HepG2 (cell line): ENCODE data around the gene OGG1. TPM values are rescaled to one million over a fixed set of nuclear protein-coding genes. Genes with fewer than 3 reads are reported as not detected.

Experiments used
- EED ChIP-seq: sonication (generic); formaldehyde crosslinking; IDR thresholded peaks from 2 replicates; pipeline ENCODE4 v1.5.0; 2020; ENCODE audit warnings: mild to moderate bottlenecking, missing genetic modification reagents
- FOXO1 ChIP-seq: sonication (generic); formaldehyde crosslinking; IDR thresholded peaks from 2 replicates; pipeline ENCODE4 v1.4.0; 2020; ENCODE audit warnings: missing genetic modification reagents
- GLI4 ChIP-seq: sonication (generic); formaldehyde crosslinking; IDR thresholded peaks from 2 replicates; pipeline ENCODE4 v1.5.1; 2020; ENCODE audit warnings: missing genetic modification reagents, mild to moderate bottlenecking, moderate library complexity, borderline replicate concordance
- HDAC6 ChIP-seq: fragments of 200-600 bp; sonication (generic); IDR thresholded peaks from 2 replicates; pipeline ENCODE4 v1.7.0; 2017; ENCODE audit warnings: mild to moderate bottlenecking, antibody characterized with exemption, low read length, low read depth
- HOXA3 ChIP-seq: sonication (generic); formaldehyde crosslinking; IDR thresholded peaks from 2 replicates; pipeline ENCODE4 v1.5.0; 2020; ENCODE audit warnings: missing genetic modification reagents
- ISX ChIP-seq: sonication (generic); formaldehyde crosslinking; conservative IDR thresholded peaks from 2 replicates; pipeline ENCODE4 v1.5.0; 2020; ENCODE audit warnings: missing genetic modification reagents
- KAT8 ChIP-seq: IDR thresholded peaks from 2 replicates; pipeline ENCODE4 v1.6.1; 2016; ENCODE audit warnings: missing genetic modification reagents, missing compliant biosample characterization
- KMT2A ChIP-seq: sonication (generic); formaldehyde crosslinking; IDR thresholded peaks from 2 replicates; pipeline ENCODE4 v1.4.0; 2020; ENCODE audit warnings: missing genetic modification reagents
- MTA3 ChIP-seq: sonication (generic); formaldehyde crosslinking; IDR thresholded peaks from 2 replicates; pipeline ENCODE4 v1.4.0; 2020; ENCODE audit warnings: missing genetic modification reagents
- NR2F2 ChIP-seq: IDR thresholded peaks from 2 replicates; pipeline ENCODE4 v1.6.1; 2012; ENCODE audit warnings: low read depth, inconsistent platforms, borderline replicate concordance
- PRPF4 ChIP-seq: fragments of 200-400 bp; formaldehyde crosslinking; IDR thresholded peaks from 2 replicates; pipeline ENCODE4 v1.6.1; 2016; ENCODE audit warnings: low read length, low read depth; ENCODE audit not compliant: poor library complexity, severe bottlenecking
- RFX3 ChIP-seq: IDR thresholded peaks from 2 replicates; pipeline ENCODE4 v1.6.1; 2016; ENCODE audit warnings: missing biosample characterization, missing genetic modification reagents
- TEAD2 ChIP-seq: sonication (generic); formaldehyde crosslinking; IDR thresholded peaks from 2 replicates; pipeline ENCODE4 v1.9.0; 2021; ENCODE audit warnings: missing genetic modification reagents
- TGIF2 ChIP-seq: IDR thresholded peaks from 2 replicates; pipeline ENCODE4 v1.6.1; 2016; ENCODE audit warnings: control low read depth, missing compliant biosample characterization
- YY1 ChIP-seq: IDR thresholded peaks from 2 replicates; pipeline ENCODE4 v1.6.1; 2011; ENCODE audit warnings: low read length, low read depth, moderate library complexity, mild to moderate bottlenecking; ENCODE audit not compliant: insufficient read depth, insufficient replicate concordance
- ZBTB42 ChIP-seq: sonication (generic); formaldehyde crosslinking; IDR thresholded peaks from 2 replicates; pipeline ENCODE4 v1.5.0; 2020; ENCODE audit warnings: mild to moderate bottlenecking, missing genetic modification reagents
- ZC3H4 ChIP-seq: sonication (generic); formaldehyde crosslinking; IDR thresholded peaks from 2 replicates; pipeline ENCODE4 v1.4.0; 2020; ENCODE audit warnings: missing genetic modification reagents, borderline replicate concordance
- ZMYM4 ChIP-seq: sonication (generic); formaldehyde crosslinking; IDR thresholded peaks from 2 replicates; pipeline ENCODE4 v1.8.1; 2023; ENCODE audit warnings: mild to moderate bottlenecking, missing genetic modification reagents
- ZNF230 ChIP-seq: sonication (generic); formaldehyde crosslinking; IDR thresholded peaks from 2 replicates; pipeline ENCODE4 v1.4.0; 2020; ENCODE audit warnings: mild to moderate bottlenecking, missing genetic modification reagents
- ZNF350 ChIP-seq: sonication (generic); formaldehyde crosslinking; IDR thresholded peaks from 2 replicates; pipeline ENCODE4 v1.4.0; 2020; ENCODE audit warnings: mild to moderate bottlenecking, low read depth, missing genetic modification reagents, borderline replicate concordance
- ZNF530 ChIP-seq: sonication (generic); formaldehyde crosslinking; IDR thresholded peaks from 2 replicates; pipeline ENCODE4 v1.5.0; 2020; ENCODE audit warnings: low read depth, mild to moderate bottlenecking, missing genetic modification reagents
- ZNF577 ChIP-seq: sonication (generic); formaldehyde crosslinking; IDR thresholded peaks from 2 replicates; pipeline ENCODE4 v1.4.0; 2020; ENCODE audit warnings: mild to moderate bottlenecking, low read depth, missing genetic modification reagents, borderline replicate concordance
- ZNF644 ChIP-seq: IDR thresholded peaks from 2 replicates; pipeline ENCODE4 v1.6.1; 2016; ENCODE audit warnings: low read depth
- ZSCAN30 ChIP-seq: sonication (generic); formaldehyde crosslinking; IDR thresholded peaks from 2 replicates; pipeline ENCODE4 v1.5.0; 2020; ENCODE audit warnings: mild to moderate bottlenecking, missing genetic modification reagents
- polyA plus RNA-seq, 8 experiments: library from polyadenylated mRNA; depleted of rRNA in 3 of 8; stranded (reverse) in 7 of 8; unstranded in 1 of 8; fragments of >200 nt; fragmentation: Illumina TruSeq in 4 of 8; extraction: Trizol in 4 of 8; gene quantifications; 2 replicates each; pipeline versions ENCODE4 v1.2.1 to v1.2.3, GENCODE V29; 2011 to 2016; ENCODE audit warnings: low read depth in 4 of 8, missing spikeins in 1 of 8, mixed read lengths in 1 of 8; ENCODE audit not compliant: insufficient read depth in 1 of 8
- total RNA-seq, 5 experiments: library from RNA; depleted of rRNA; stranded (reverse); fragments of >200 nt; fragmentation: Illumina TruSeq; extraction: Trizol; gene quantifications; 2 replicates each; pipeline ENCODE4 v1.2.3, GENCODE V29; 2016; ENCODE audit warnings: low read depth in 1 of 5
- TF ChIP-seq, protein P1 (sequence below): IDR thresholded peaks from 2 replicates; pipeline ENCODE4 v1.6.1; 2012; ENCODE audit warnings: inconsistent platforms
- TF ChIP-seq, protein P2 (sequence below): sonication (generic); formaldehyde crosslinking; IDR thresholded peaks from 2 replicates; pipeline ENCODE4 v1.8.1; 2023; ENCODE audit warnings: mild to moderate bottlenecking, missing genetic modification reagents
- TF ChIP-seq, protein P3 (sequence below): sonication (generic); formaldehyde crosslinking; IDR thresholded peaks from 2 replicates; pipeline ENCODE4 v1.4.0; 2020; ENCODE audit warnings: mild to moderate bottlenecking, missing genetic modification reagents
- TF ChIP-seq, protein P4 (sequence below): sonication (generic); formaldehyde crosslinking; IDR thresholded peaks from 2 replicates; pipeline ENCODE4 v1.5.0; 2020; ENCODE audit warnings: mild to moderate bottlenecking, missing genetic modification reagents

OGG1 gene
- total and polyA plus RNA-seq, 2 of the 13 experiments (the other 11 are each of a cell fraction or from before 2014, with no cell fraction given), result 28.7 to 33.2 TPM

DNA sequence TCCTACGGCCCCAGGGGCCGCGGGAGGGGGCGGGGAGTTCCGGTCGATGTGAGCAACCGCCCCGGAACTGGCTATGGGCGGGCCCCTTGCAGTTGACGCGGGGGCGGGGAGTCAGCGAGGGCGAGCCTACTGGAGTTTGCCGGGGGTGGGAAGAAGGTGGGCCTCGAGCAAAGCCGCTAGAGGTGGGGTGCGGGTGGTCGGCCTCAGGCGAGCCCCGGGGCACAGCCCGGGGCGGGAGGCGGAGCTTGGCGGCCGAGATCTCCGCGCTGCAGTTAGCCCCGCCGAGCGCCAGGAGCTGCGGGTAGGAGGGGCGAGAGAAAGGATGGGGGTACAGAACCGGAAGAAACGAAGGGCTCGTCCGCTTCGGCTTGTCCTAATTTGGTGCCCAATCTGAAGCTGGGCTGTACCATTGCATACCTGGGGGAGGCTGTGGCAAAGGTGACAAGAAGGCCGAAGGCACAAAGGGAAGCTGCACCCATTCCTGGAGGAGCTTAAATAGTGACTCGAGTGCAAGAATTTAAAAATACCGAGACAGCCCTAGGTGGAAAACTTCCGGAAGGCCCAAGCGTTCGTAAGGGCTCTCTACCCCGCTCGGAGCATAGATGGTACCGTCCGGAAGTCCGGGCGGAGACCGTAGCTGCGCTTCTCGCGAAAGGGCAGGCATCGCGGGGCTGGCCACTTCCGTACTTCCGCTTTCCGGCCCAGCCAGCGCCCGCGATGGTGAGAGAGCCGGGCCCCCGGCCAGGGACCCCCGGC, 42.8 kb downstream of the OGG1 start, which contains the start of the genes ARPC4 and TADA3 (continued):
- TF ChIP-seq ZNF530 (CRISPR knock-in tag), result no peak
- TF ChIP-seq KAT8 (CRISPR knock-in tag), result peak; percentile 91
- TF ChIP-seq RFX3, result no peak
- TF ChIP-seq, protein P1, sequence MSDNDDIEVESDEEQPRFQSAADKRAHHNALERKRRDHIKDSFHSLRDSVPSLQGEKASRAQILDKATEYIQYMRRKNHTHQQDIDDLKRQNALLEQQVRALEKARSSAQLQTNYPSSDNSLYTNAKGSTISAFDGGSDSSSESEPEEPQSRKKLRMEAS, result peak; percentile 50
- TF ChIP-seq ZSCAN30, result no peak
- no peak for TF ChIP-seq ZNF577
- TF ChIP-seq FOXO1 (CRISPR knock-in tag), result no peak
- peak; percentile 16; the same call in 1 of the 2 replicates for TF ChIP-seq ZNF230 (CRISPR knock-in tag)
- TF ChIP-seq, protein P2, sequence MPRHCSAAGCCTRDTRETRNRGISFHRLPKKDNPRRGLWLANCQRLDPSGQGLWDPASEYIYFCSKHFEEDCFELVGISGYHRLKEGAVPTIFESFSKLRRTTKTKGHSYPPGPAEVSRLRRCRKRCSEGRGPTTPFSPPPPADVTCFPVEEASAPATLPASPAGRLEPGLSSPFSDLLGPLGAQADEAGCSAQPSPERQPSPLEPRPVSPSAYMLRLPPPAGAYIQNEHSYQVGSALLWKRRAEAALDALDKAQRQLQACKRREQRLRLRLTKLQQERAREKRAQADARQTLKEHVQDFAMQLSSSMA (CRISPR knock-in tag), result no peak
- TF ChIP-seq ZNF350 (CRISPR knock-in tag), result peak; percentile 36; the same call in 1 of the 2 replicates
- TF ChIP-seq HDAC6, result no peak
- TF ChIP-seq ZNF644 (CRISPR knock-in tag), result no peak
- TF ChIP-seq KMT2A (CRISPR knock-in tag), result no peak; the same call in 1 of the 2 replicates
- no peak for TF ChIP-seq ISX (CRISPR knock-in tag)
- TF ChIP-seq, protein P3, sequence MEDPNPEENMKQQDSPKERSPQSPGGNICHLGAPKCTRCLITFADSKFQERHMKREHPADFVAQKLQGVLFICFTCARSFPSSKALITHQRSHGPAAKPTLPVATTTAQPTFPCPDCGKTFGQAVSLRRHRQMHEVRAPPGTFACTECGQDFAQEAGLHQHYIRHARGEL, result no peak
- TF ChIP-seq ZC3H4, result no peak
- TF ChIP-seq, protein P4, sequence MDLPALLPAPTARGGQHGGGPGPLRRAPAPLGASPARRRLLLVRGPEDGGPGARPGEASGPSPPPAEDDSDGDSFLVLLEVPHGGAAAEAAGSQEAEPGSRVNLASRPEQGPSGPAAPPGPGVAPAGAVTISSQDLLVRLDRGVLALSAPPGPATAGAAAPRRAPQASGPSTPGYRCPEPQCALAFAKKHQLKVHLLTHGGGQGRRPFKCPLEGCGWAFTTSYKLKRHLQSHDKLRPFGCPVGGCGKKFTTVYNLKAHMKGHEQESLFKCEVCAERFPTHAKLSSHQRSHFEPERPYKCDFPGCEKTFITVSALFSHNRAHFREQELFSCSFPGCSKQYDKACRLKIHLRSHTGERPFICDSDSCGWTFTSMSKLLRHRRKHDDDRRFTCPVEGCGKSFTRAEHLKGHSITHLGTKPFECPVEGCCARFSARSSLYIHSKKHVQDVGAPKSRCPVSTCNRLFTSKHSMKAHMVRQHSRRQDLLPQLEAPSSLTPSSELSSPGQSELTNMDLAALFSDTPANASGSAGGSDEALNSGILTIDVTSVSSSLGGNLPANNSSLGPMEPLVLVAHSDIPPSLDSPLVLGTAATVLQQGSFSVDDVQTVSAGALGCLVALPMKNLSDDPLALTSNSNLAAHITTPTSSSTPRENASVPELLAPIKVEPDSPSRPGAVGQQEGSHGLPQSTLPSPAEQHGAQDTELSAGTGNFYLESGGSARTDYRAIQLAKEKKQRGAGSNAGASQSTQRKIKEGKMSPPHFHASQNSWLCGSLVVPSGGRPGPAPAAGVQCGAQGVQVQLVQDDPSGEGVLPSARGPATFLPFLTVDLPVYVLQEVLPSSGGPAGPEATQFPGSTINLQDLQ, result no peak
- no peak; the same call in 1 of the 2 replicates for TF ChIP-seq ZMYM4 (CRISPR knock-in tag)
- no peak for TF ChIP-seq MTA3 (CRISPR knock-in tag)
- TF ChIP-seq GLI4, result no peak
- no peak for TF ChIP-seq NR2F2
- TF ChIP-seq HOXA3 (CRISPR knock-in tag), result peak; percentile 37; the same call in 1 of the 2 replicates
- TF ChIP-seq PRPF4, result no peak
- no peak for TF ChIP-seq EED (CRISPR knock-in tag)
- peak; percentile 34 for TF ChIP-seq YY1
- no peak for TF ChIP-seq TGIF2 (CRISPR knock-in tag)
- no peak for TF ChIP-seq ZBTB42 (CRISPR knock-in tag)
- no peak for TF ChIP-seq TEAD2 (CRISPR knock-in tag)
